HG03571 (cell line): ENCODE measurements around the gene RNF115.
"Not testable (repeated sequence)": the region's sequence is repeated elsewhere in the genome, so short reads cannot be mapped to it uniquely, and the experiment has no call there.

Experiments used
- ATAC-seq: cut with Tn5 transposase; IDR thresholded peaks from one replicate; pipeline ENCODE4 v1.9.1; 2021; ENCODE audit not compliant: unreplicated experiment

The RNF115 gene

GRCh38 chr1:145747398-145748247, 76.3 kb downstream of the RNF115 start:
- ATAC-seq, result no peak

DNA sequence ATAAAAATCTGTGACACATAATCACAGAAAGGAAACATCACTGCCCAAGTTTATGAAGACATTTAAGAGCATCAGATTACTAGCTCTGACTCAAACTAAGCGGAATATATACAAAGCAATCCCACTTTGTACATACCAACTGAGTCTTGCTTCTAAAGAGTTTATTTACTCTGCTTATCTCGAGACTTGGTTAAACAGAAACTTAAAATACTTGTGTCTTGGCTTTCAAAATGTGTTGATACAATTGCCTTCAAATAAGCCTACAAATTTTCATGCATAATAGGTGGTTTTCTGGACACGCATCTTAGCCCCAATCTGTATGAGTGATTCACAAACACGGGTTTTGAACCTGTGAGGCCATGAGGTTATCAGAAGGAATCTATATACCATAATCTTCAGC, 83.6 kb downstream of the RNF115 start:
- no peak for ATAC-seq

- ATAC-seq, result no peak
Observed at GRCh38 chr1:145736191-145736590, 87.7 kb downstream of the RNF115 start.

GRCh38 chr1:145730900-145731299, 93.0 kb downstream of the RNF115 start:
- no peak for ATAC-seq

DNA sequence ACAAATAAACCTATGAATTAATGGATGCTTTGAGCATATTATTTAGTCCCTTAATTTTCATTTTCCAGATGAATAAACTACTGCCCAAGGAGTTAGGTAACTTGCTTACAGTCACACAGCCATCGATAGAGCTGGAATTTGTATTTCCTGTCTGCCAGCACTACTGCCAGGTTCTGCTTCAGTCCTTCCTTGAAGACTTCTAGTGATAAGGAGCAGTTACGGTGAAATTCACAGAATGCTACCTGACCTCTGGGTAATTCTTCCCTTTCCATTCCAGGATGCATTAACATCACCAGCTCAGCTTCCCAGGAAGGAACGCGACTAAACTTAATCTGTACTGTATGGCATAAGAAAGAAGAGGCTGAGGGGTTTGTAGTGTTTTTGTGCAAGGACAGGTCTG, 93.4 kb downstream of the RNF115 start:
- no peak for ATAC-seq

- no peak for ATAC-seq
Observed at GRCh38 chr1:145729666-145730436, 94.0 kb downstream of the RNF115 start.

- ATAC-seq, result no peak
Observed at GRCh38 chr1:145729196-145729595, 94.7 kb downstream of the RNF115 start.

- not testable (repeated sequence) for ATAC-seq
Observed at GRCh38 chr1:145726193-145726592, 97.7 kb downstream of the RNF115 start.

DNA sequence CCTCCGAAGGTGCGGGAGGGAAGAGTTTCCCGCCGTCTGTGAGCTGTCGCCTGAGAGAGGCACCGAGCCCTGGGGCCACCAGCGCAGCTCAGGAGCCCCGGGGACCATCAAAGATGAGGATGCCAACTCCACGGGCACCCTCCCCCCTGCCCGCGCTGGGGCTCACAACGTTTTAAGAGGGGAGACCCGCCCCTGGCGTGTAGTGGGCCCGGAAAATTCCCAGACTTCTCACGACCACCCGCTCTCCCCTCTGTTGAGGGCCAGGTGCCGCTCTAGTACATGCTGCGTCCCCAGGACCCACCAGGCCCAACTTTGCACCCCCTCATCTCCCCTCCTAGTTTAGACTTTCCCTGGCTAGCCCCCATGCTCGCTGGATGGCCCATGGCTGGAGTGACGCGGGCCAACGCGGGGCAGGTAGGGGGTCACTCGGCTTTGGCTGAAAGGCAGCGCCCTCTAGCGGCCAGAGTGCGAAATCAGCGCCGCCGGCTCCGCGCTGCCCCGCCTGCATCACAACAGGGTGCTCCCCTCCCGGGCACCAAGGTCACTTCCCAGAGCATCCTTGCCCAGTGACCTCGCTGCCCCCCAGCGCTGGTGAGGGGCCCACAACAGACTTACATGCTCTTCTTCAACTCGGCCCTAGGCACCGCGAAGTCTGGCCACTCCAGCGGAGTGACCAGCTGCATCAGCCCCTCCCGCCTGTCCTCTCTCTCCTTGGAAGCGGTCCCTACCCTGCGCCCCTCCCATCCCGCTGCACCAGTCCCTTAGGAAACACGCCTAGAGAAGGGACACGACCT, 102.8 kb downstream of the RNF115 start:
- no peak for ATAC-seq

GRCh38 chr1:145720556-145720877, 103.4 kb downstream of the RNF115 start:
- no peak for ATAC-seq

DNA sequence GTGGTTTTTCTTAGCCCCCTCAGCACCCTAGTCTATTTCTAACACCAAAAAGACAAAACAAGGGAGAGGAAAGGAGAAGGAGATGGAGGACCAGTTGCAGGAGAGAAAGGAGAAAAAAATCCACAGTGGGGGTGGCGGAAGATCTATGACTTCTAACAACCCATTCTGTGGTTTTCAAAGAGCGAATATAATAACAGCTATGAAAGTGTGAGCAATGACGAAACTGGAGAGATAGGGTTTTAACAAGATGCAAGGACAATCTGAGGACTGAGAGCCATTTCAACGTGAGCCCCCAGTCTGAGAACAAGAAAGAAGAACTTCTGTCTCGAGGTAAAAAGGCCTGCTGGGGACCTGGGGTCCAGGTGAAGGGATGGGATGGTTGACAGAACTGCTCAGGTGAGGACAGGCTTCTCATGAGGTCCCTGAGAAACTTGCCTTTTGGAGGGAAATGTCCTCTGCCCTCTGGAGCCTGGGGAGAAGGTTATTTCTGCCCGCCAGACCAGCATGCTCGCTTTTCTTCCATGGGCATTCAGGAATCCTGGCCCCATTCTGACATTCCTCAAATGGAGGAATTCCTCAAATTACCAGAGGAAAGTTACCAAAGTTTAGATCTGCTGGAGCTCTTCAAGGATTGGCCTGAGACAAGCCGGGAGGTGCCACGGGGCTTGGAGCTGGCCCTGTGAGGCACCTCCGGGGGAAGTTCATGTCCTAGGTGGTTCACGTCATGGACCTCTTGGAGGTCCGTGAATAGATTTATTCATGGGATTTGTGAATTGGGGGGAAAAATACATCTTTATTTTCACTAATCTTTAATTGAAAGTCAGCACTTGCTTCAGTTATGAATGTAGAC, 104.4 kb downstream of the RNF115 start, which contains the start of gene CD160:
CD160 (plus strand) TSS at position 270 of the 850 bp plus-strand sequence. CDS start 8,829 bp downstream, outside the sequence.
- no peak for ATAC-seq

DNA sequence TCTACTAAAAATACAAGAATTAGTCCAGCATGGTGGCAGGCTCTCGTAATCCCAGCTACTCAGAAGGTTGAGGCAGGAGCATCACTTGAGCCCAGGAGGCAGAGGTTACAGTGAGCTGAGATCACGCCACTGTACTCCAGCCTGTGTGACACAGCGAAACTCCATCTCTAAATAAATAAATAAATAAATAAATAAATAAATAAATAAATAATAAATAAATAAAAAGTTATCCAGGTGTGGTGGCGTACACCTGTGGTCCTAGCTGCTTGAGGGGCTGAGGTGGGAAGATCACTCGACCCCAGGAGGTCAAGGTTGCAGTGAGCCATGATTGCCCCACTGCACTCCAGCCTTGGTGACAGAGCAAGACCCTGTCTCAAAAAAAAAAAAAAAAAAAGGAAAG, 105.4 kb downstream of the RNF115 start:
- not testable (repeated sequence) for ATAC-seq

DNA sequence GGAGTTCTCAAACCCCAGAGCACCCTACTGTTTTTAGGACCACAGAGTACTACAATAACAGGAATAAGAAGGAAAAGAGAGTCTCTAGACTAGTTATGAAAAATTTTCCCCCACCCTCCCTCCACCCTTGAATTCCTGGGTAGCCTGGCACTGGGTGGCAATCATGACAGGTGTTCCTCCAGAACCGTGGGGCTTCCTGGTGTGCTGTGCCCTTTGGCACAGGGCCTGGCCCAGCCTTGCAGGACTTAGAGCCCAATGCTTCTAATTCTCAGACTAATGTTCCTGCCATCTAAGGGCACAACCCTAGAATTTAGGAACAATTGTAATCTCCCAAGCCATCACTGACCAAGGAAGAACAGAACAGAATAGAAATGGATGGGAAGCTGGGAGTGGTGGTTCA, 106.1 kb downstream of the RNF115 start:
- ATAC-seq, result no peak

- ATAC-seq, result no peak
Observed at GRCh38 chr1:145716641-145717345, 107.1 kb downstream of the RNF115 start.

GRCh38 chr1:145714524-145715111, 109.3 kb downstream of the RNF115 start:
- ATAC-seq, result no peak

- no peak for ATAC-seq
Observed at GRCh38 chr1:145711213-145711651, 112.7 kb downstream of the RNF115 start.

DNA sequence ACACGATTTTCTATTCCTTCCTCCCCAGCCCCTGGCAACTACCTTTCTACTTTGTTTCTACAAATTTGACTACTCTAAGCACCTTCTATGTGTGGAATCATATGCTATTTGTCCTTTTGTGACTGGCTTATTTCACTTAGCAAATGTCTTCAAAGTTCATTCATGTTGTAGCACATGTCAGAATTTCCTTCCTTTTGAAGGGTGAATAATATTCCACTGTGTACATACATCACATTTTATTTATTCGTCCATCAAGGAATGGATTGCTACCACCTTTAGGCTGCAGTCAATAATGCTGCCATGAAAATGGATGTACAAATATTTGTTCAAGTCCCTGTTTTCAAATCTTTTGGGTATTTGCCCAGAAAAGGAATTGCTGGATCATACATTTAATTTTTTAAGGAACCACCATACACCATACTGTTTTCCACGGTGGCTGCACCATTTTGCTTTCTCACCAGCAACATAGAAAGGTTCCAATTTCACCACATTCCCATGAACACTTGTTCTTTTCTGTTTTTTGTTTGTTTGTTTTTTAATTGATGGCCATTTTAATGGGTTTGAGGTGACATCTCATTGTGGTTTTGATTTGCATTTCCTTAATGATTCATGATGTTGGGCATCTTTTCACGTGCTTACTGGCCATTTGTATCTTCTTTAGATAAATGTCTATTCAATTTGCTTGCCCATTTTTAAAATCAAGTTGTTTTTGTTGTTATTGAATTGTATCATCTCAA, 113.4 kb downstream of the RNF115 start:
- ATAC-seq, result no peak

DNA sequence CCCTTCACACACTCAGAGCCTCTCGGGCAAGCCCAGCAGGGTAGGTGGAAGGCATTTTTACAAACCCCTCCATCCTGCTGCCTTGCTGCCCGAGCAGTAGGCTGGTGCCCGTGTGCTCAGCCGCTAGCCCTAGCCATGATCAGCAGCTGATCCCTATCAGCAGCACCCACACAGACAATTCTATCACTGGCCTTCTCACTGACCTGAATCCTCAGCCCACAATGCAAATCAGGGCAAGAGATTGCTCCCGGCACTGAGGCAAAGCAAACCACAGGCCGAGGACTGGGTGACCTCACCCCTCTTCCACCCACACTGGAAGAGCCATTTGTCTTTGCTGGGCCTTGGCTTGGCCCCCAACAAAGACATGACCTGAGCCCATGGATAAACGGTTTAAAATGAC, 115.8 kb downstream of the RNF115 start:
- ATAC-seq, result no peak
